K562 (cell line): ENCODE results near the gene CFL2. TPM values are rescaled to one million over a fixed set of nuclear protein-coding genes. Genes with fewer than 3 reads are reported as not detected.

Experiments
- DACH1 ChIP-seq: fragments of 450-650 bp; IDR thresholded peaks from 2 replicates; pipeline ENCODE4 v1.6.1; 2018; ENCODE audit not compliant: partially characterized antibody
- E4F1 ChIP-seq: fragments of 250-450 bp; sonication (Bioruptor Pico); IDR thresholded peaks from 2 replicates; pipeline ENCODE4 v1.5.0; 2021; ENCODE audit warnings: mild to moderate bottlenecking, borderline replicate concordance
- ELF1 ChIP-seq: fragments of 200-800 bp; sonication (Bioruptor generic); IDR thresholded peaks from 2 replicates; pipeline ENCODE4 v1.6.1; 2016; ENCODE audit warnings: missing genetic modification characterization, missing compliant biosample characterization
- ILF3 ChIP-seq: fragments of 450-650 bp; IDR thresholded peaks from 2 replicates; pipeline ENCODE4 v1.6.1; 2018; ENCODE audit warnings: antibody characterized with exemption, mild to moderate bottlenecking, moderate library complexity, borderline replicate concordance
- MTA3 ChIP-seq: fragments of 450-650 bp; formaldehyde crosslinking; IDR thresholded peaks from 2 replicates; pipeline ENCODE4 v1.6.1; 2017; ENCODE audit warnings: mild to moderate bottlenecking, borderline replicate concordance
- PHF21A ChIP-seq: fragments of 450-650 bp; IDR thresholded peaks from 2 replicates; pipeline ENCODE4 v1.6.1; 2017; ENCODE audit warnings: low read depth, borderline replicate concordance
- SPI1 ChIP-seq: IDR thresholded peaks from 2 replicates; pipeline ENCODE4 v1.6.1; 2011; ENCODE audit warnings: low read depth, low read length, control low read depth, borderline replicate concordance
- TAL1 ChIP-seq: fragments of 450-650 bp; IDR thresholded peaks from 2 replicates; pipeline ENCODE4 v1.6.1; 2016; ENCODE audit warnings: mild to moderate bottlenecking
- ZBTB33 ChIP-seq: sonication (generic); formaldehyde crosslinking; IDR thresholded peaks from 2 replicates; pipeline ENCODE4 v1.8.1; 2023; ENCODE audit warnings: mild to moderate bottlenecking, missing genetic modification reagents
- ZNF41 ChIP-seq: fragments of 250-450 bp; sonication (Bioruptor Pico); conservative IDR thresholded peaks from 2 replicates; pipeline ENCODE4 v1.4.0; 2020; ENCODE audit warnings: mild to moderate bottlenecking
- polyA plus RNA-seq, 8 experiments: library from polyadenylated mRNA; depleted of rRNA in 4 of 8; stranded (reverse) in 5 of 8; unstranded in 3 of 8; fragments of >200 nt; fragmentation: Nextera tagmentation in 2 of 8; fragmentation: Illumina TruSeq in 1 of 8; extraction: Ambion mirVana in 2 of 8; extraction: Trizol in 1 of 8; gene quantifications; 2 replicates each; pipeline versions ENCODE4 v1.2.1 to v1.2.3, GENCODE V29; 2011 to 2014; ENCODE audit warnings: inconsistent platforms in 1 of 8, missing spikeins in 1 of 8
- total RNA-seq, 7 experiments: library from RNA; depleted of rRNA in 6 of 7; stranded (reverse); fragments of >200 nt in 6 of 7; fragmentation: Illumina TruSeq in 2 of 7; extraction: Trizol in 2 of 7; gene quantifications; 2 replicates each; pipeline versions ENCODE4 v1.2.1 to v1.2.3, GENCODE V29; 2011 to 2021; ENCODE audit warnings: low replicate concordance in 1 of 7

Gene CFL2
- total and polyA plus RNA-seq, 9 of the 15 experiments (the other 6 are each of a cell fraction or from before 2014, with no cell fraction given), result 2.0 to 12.7 (median 5.1) TPM

- no peak for TF ChIP-seq MTA3
- peak; percentile 79; the same call in 1 of the 2 replicates for TF ChIP-seq SPI1
- TF ChIP-seq ZBTB33 (CRISPR knock-in tag), result 0 out of 2 replicates have a peak, but pooled peaks have one; percentile 24
- no peak for TF ChIP-seq DACH1
- TF ChIP-seq PHF21A, result no peak
- no peak for TF ChIP-seq ELF1 (tag)
- no peak for TF ChIP-seq TAL1
- TF ChIP-seq ZNF41 (CRISPR knock-in tag), result no peak
- TF ChIP-seq E4F1 (CRISPR knock-in tag), result no peak
- TF ChIP-seq ILF3, result no peak
These were observed 21.0 kb downstream of the CFL2 start (continued) for GRCh38 chr14:34693228-34693939.
